HG03045 (cell line): ENCODE results near the gene MBTD1.
"Not testable (repeated sequence)": the region's sequence is repeated elsewhere in the genome, so short reads cannot be mapped to it uniquely, and the experiment has no call there.

Experiments used
- ATAC-seq: cut with Tn5 transposase; IDR thresholded peaks from one replicate; pipeline ENCODE4 v1.9.1; 2021; ENCODE audit warnings: mild to moderate bottlenecking, moderate library complexity; ENCODE audit not compliant: unreplicated experiment

The MBTD1 gene

GRCh38 chr17:51256101-51256500 is 3.7 kb downstream of the MBTD1 start:
- no peak for ATAC-seq

GRCh38 chr17:51255673-51256072 is 4.2 kb downstream of the MBTD1 start:
- no peak for ATAC-seq

GRCh38 chr17:51251010-51251409 is 8.8 kb downstream of the MBTD1 start:
- no peak for ATAC-seq

- no peak for ATAC-seq
Measured at GRCh38 chr17:51250314-51250840, 9.5 kb downstream of the MBTD1 start.

- no peak for ATAC-seq
Measured at GRCh38 chr17:51245535-51245934, 14.3 kb downstream of the MBTD1 start.

GRCh38 chr17:51244041-51244440 is 15.8 kb downstream of the MBTD1 start:
- ATAC-seq, result no peak

- ATAC-seq, result no peak
Measured at GRCh38 chr17:51240275-51240674, 19.6 kb downstream of the MBTD1 start.

- no peak for ATAC-seq
Measured at GRCh38 chr17:51238255-51238887, 21.5 kb downstream of the MBTD1 start.

- no peak for ATAC-seq
Measured at GRCh38 chr17:51234162-51234561, 25.7 kb downstream of the MBTD1 start.

- no peak for ATAC-seq
Measured at GRCh38 chr17:51231999-51232398, 27.9 kb downstream of the MBTD1 start.

- ATAC-seq, result no peak
Measured at GRCh38 chr17:51230306-51230705, 29.5 kb downstream of the MBTD1 start.

GRCh38 chr17:51229889-51230288 is 30.0 kb downstream of the MBTD1 start:
- no peak for ATAC-seq

- no peak for ATAC-seq
Measured at GRCh38 chr17:51228161-51228560, 31.7 kb downstream of the MBTD1 start.

- ATAC-seq, result not testable (repeated sequence)
Measured at GRCh38 chr17:51225523-51225922, 34.3 kb downstream of the MBTD1 start.

GRCh38 chr17:51224402-51225262 is 35.2 kb downstream of the MBTD1 start:
- ATAC-seq, result no peak

GRCh38 chr17:51221322-51221721 is 38.5 kb downstream of the MBTD1 start:
- ATAC-seq, result no peak

- ATAC-seq, result no peak
Measured at GRCh38 chr17:51217946-51218345, 41.9 kb downstream of the MBTD1 start.

GRCh38 chr17:51214920-51215319 is 44.9 kb downstream of the MBTD1 start:
- ATAC-seq, result no peak

GRCh38 chr17:51203838-51204237 is 56.0 kb downstream of the MBTD1 start:
- no peak for ATAC-seq

- no peak for ATAC-seq
Measured at GRCh38 chr17:51200846-51201245, 59.0 kb downstream of the MBTD1 start.

GRCh38 chr17:51200295-51200694 is 59.6 kb downstream of the MBTD1 start:
- no peak for ATAC-seq

- no peak for ATAC-seq
Measured at GRCh38 chr17:51197754-51198153, 62.1 kb downstream of the MBTD1 start.
